DND-41 (cell line): ENCODE data around the gene CHMP5.

Experiments used
- CTCF ChIP-seq: IDR thresholded peaks from 2 replicates; pipeline ENCODE4 v1.5.1; 2012; ENCODE audit warnings: borderline replicate concordance, low read length, moderate library complexity, mild to moderate bottlenecking; ENCODE audit not compliant: poor library complexity, severe bottlenecking; ENCODE audit errors: extremely low read depth
- EZH2 ChIP-seq: IDR thresholded peaks from 3 replicates; pipeline ENCODE4 v1.6.1; 2012; ENCODE audit warnings: borderline replicate concordance, low read depth, mild to moderate bottlenecking, moderate library complexity, low read length, inconsistent platforms; ENCODE audit not compliant: severe bottlenecking

- TF ChIP-seq CTCF (no peak), EZH2 (no peak)
Observed at GRCh38 chr9:33230756-33231622, 33.9 kb upstream of the CHMP5 start.
